Measurements from ENCODE around the gene PDE6G. TPM values are rescaled to one million over a fixed set of nuclear protein-coding genes. Genes with fewer than 3 reads are reported as not detected.

The PDE6G gene
- total RNA-seq: 6.4 TPM

DNA sequence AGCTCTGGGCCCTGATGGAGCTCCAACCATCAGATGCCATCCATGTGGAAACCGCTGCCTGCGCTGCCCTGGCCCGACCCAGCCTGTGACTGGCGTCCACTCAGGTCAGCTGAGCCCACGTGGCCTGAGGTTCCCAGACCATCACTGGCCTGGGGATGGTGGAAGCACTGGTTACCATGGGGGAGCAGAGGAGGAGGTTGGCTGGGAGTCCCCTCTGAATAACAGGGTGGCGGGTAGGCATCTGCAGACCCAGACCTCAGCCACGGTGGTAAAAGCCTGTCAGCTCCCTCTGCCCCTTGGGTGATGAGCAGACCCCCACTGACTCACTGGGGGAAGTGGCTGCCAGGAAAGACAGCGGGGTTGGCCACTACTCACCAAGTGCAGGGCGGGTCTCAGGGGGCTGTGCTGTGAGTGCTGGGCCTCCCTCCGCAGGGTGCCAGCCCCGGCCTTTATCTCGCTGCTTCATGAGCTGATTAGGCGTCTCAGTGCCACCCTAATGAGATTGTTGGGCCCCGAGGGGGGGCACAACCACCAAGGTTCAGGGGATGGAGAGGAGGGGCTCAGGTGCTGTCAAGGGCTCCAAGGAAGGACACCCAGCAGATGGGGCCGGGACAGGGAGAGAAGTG lies at the start of gene PDE6G:
TSS of gene PDE6G (minus strand) at position 425 of the 626 bp plus-strand sequence. CDS start 3,237 bp downstream, outside the sequence.

DNA sequence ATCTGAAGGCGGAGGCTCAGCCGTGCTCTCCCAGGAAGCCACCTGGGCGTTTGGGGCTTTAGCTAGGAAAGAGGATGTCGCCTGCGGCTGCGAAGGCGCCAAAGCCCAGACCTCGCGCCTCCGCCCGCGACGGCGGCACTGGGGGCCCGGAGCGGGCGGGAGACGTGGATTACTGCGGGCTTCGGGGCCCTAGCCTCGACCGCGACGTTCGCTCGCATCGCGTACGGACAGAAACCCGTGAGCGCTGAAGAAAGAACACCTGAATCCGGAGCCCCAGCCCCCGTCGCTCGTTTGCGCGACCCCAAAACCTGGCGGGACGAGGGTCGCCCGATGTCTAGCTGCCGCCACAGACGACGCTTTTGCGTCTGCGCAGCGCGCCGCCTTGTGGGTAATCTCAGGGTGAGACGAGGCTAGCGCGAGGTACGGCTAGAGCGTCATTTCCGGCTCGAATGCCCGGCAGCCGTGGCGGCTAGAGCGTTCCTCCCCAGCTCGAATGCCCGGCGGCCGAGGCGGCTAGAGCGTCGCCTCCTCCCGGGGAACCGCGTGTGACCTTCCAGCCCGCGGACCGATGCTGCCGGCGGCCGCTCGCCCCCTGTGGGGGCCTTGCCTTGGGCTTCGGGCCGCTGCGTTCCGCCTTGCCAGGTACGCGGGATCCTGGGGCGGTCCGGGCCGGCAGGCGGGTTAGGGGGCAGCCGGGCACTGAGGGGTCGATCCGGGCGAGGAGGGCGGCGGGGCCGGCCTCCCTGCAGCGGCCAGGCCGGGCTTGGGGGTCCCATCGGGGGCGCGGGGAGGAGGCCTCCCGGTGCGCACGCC lies 46.8 kb upstream of the PDE6G start, which contains the start of gene MRPL12:
TSS of gene MRPL12 (plus strand) at position 434 of the 813 bp plus-strand sequence. CDS start at position 569, 135 bp downstream.

GRCh38 chr17:81683584-81684441 lies 27.5 kb upstream of the PDE6G start, which contains the start of the genes ARL16 and HGS:
ARL16 (minus strand) TSS chr17:81683797; CDS start chr17:81683753, 44 bp downstream.
HGS (plus strand) TSS chr17:81684011; CDS start chr17:81684067, 56 bp downstream.

GRCh38 chr17:81666342-81667191 lies 10.2 kb upstream of the PDE6G start, which contains the start of the genes CCDC137 and OXLD1:
CCDC137 (plus strand) TSS chr17:81666737; CDS start chr17:81666767, 30 bp downstream.
OXLD1 (minus strand) TSS chr17:81666605; CDS start chr17:81666577, 28 bp downstream.

DNA sequence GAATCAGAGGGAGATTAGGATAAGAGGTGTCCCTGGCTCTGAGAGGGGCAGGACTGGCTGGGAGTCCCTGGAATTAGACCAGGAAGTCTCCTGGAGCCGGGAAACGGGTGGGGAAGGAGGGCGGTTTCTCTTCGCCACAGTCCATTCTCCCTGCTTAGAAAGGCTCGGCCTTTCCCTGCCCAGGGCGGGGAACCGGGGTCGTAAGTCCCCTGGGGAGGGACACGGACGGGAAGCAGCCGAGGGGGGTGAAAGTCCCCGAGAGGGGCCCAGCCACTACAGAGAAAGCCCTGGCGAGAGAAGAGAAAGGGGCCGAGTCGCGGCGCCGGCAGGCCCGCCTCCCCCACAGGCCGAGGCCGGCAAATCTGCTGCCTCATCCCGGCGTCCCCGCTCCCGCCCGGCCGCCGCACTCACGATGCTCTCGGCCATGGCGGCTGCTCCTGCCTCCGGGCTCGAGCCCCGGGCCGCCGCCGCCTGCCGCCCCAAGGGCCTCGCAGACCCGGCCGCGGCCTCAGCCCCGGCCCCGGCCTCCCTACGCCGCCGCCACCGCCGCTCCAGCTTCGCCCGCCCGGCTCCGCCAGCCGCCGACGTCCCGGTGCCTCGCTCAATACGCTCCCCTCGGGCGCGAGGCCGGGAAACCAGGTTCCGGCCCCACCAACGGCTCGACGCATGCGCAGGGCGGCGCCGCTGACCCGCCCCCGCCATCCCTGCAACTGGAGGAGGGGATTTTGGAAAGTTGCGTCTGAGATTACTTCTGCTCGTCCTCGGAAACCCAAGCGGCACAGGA lies 19.6 kb downstream of the PDE6G start, which contains the start of the genes NPLOC4 and TSPAN10:
TSS of gene NPLOC4 (minus strand) at position 608 of the 784 bp plus-strand sequence. CDS start at position 426, 182 bp downstream.
TSS of gene TSPAN10 (plus strand) at position 692 of the 784 bp plus-strand sequence. CDS start 5,217 bp downstream, outside the sequence.

Other genes starting within 250 kb of the PDE6G start
- gene ACTG1, start 143.7 kb downstream of the PDE6G start, total RNA-seq: 5,635 TPM
- 7.9 TPM for gene FSCN2, start 128.2 kb downstream of the PDE6G start, total RNA-seq
- gene FAAP100, start 104.2 kb downstream of the PDE6G start, total RNA-seq: 44.5 TPM
- 75.5 TPM for gene NPLOC4, start 19.4 kb downstream of the PDE6G start, total RNA-seq
- gene TSPAN10, start 19.3 kb downstream of the PDE6G start, total RNA-seq: 39.1 TPM
- 21.6 TPM for gene OXLD1, start 10.1 kb upstream of the PDE6G start, total RNA-seq
- 33.9 TPM for gene CCDC137, start 10.2 kb upstream of the PDE6G start, total RNA-seq
- gene ARL16, start 27.3 kb upstream of the PDE6G start, total RNA-seq: 39.8 TPM
- gene HGS, start 27.5 kb upstream of the PDE6G start, total RNA-seq: 54.9 TPM
- 9.3 TPM for gene MRPL12, start 46.8 kb upstream of the PDE6G start, total RNA-seq
- gene SLC25A10, start 55.7 kb upstream of the PDE6G start, total RNA-seq: 12.3 TPM
- 0.27 TPM for gene GCGR, start 147.6 kb upstream of the PDE6G start, total RNA-seq
- 76.1 TPM for gene MCRIP1, start 176.7 kb upstream of the PDE6G start, total RNA-seq
- not detected for gene PPP1R27, start 178.5 kb upstream of the PDE6G start, total RNA-seq
- 232 TPM for gene P4HB, start 204.0 kb upstream of the PDE6G start, total RNA-seq
- 54.5 TPM for gene ARHGDIA, start 214.8 kb upstream of the PDE6G start, total RNA-seq
- gene ALYREF, start 235.0 kb upstream of the PDE6G start, total RNA-seq: 77.1 TPM
- 86.6 TPM for gene ANAPC11, start 235.2 kb upstream of the PDE6G start, total RNA-seq
- gene NPB, start 245.7 kb upstream of the PDE6G start, total RNA-seq: 4.9 TPM